ENCODE measurements around the gene EVC.
"Not testable (repeated sequence)": the region's sequence is repeated elsewhere in the genome, so short reads cannot be mapped to it uniquely, and the experiment has no call there.

Gene EVC

DNA sequence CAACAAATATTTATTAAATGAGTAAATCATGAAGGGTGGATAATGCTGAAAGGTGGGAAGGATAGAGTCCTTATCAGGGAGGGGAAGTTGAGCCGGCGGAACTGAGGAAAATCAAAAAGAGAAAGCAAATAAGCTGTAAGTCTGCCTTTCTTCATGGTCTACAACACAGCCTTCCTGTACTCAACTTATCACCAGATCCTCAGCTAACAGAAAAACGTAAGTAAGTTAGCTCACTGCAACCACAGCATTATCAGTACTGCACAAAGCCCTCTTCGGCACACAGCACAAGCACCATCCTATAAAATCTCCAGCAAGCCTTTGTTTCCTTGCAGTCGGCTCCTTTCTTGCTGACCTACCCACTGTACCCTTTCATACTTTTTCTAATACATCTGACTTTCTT, 111.6 kb downstream of the EVC start:
- no peak for DNase-seq

GRCh38 chr4:5823542-5824211, 112.7 kb downstream of the EVC start:
- DNase-seq = no peak

- no peak for DNase-seq
These were observed 113.2 kb downstream of the EVC start for GRCh38 chr4:5824227-5824626.

DNA sequence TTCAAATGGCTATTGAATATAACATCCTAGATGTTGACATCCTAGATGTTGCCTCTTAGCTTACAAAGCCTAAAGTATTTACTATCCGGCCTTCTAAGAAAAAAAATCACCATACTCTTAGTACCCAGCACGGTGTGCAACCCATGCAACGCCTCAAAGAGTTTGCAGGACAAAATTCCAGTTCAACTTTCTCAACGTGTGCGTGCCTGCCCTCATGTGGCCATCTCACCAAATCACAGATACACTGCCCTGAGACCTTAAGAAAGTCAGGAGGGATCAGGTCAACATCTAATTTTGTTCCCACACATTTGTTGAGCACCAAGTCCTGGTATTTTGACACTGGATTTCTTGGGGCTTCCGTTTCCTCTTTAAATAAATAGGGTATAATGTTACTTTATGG, 113.6 kb downstream of the EVC start:
- no peak for DNase-seq

- DNase-seq = no peak
These were observed 114.5 kb downstream of the EVC start for GRCh38 chr4:5825321-5826041.

DNA sequence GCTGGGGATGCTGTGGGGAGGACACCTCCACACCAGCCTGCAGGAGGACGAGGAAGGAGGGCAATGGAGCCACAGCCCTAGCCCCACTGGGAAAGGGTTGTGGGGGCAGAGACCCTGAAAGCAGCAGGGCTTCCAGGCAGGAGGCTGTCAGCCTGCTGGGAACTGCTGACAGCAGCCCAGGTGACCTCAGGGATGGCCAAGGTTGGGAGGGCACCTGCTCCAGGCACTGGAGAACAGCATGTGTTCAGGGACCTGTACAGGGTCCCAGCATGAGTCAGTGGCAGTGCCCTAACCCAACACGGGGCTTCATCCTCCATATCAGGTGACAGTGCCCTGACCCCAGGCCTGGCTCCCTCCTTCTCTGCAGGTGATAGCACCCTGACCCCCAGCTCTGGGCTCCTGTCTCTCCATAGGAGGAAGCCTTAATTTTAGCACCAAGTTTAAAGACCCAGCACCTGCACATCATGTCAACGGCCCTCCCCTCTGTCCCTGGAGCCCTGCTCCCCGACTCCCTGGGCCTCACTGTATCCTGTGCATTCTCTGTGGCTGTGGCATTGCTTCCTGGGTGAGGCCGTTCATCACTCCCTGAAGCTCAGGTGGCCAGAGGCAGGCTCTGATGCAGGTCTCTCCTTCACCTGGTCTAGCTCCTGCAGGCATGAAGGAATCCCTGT, 115.6 kb downstream of the EVC start:
- DNase-seq = no peak

- DNase-seq = no peak
These were observed 116.4 kb downstream of the EVC start for GRCh38 chr4:5827108-5828004.

DNA sequence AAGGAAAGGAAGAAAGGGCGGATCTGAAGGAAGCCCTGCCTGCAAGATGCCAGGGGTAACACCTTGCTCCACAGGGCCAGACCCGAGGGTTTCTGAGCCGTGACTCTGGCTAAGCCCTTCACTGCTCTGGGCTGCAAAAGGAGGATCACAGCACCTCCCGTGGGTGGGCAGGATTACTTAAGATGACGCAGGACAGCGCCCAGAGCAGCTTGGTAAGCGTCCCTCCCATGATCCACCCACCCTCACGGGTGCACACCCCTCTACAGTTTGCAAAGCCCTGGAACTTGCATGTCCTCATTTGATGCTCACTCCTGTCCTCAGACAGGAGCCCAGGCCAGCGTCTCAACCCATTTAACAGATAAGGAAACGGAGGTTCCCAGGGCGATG, 117.0 kb downstream of the EVC start:
- DNase-seq = no peak

- no peak for DNase-seq
These were observed 125.9 kb downstream of the EVC start for GRCh38 chr4:5836943-5837342.

GRCh38 chr4:5837483-5837882, 126.5 kb downstream of the EVC start:
- not testable (repeated sequence) for DNase-seq

DNA sequence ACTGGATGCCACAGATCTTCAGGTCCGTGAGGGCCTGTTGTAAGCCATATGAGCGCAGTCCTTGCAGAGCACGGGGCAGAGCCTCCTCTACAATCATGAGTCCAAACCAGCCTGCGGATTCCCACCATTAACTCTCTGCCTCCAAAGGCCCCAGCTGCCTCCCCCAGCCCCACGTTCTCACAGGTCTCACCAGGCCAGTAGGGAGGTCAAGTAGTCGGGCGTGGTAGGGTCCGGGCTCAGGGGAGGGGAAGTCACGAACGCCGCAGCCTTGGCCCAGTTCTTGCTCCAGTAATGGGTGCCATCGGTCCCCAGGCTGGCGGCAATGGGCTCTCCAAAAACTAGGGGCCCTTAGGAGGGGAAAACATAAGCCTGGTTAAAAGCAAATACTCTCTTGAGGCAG, 128.3 kb downstream of the EVC start:
- no peak for DNase-seq

GRCh38 chr4:5839751-5840674, 129.0 kb downstream of the EVC start:
- DNase-seq = no peak

DNA sequence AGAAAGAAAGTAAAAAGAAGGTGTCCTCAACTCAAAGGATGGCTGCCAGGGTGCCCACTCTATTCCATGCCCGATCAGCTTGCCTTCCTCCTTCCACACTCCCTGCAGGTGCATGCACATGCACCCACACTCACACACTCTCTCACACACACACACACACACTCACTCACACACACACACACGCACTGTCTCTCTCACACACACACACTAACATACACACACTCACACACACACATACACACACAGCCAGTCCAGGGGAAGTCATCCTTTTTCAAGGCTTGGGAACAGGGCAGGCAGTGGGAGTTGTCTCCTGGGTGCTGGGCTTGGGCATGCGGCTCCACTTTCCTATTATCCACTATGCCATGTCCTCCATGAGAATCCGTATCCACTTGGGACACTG, 131.5 kb downstream of the EVC start:
- no peak for DNase-seq

- no peak for DNase-seq
These were observed 132.9 kb downstream of the EVC start for GRCh38 chr4:5843573-5844530.

DNA sequence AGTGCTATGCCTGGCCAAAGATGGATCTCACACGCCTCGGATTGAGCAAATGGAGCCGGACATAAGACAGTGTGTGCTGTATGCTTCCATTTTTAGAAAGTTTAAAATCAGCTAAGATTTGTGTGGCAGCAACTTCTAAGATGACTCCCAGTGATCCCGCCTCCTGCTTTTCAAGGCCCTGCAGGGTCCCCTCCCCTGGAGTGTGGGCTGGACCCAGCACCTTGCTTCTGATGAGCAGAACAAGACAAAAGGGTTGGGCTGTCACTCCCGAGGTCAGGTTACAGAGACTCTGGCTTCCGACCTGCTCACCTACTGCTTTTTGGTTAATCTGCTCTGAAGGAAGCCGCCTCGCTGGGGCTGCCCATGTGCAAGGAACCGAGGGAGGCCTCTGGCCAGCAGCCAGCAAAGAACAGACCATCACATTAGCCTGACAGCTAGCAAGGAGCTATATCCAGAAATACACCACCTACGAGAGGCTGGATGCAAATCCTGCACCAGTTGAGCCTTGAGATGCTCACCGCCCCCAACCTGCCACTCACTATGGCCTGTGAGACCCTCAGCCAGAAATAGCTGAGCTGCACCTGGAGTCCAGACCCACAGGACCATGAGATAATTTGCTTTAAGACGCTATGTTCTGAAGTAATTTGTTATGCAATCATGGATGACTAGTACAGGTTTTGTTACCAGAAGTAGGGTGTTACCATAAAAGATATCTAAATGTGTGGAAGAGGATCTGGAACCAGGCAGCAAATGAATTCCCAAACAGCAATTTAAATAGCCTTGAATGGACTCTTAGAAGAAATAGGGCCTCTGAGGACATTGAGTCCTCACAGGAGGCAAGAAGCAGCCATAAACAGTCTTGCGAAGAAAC, 134.3 kb downstream of the EVC start:
- no peak for DNase-seq

GRCh38 chr4:5851637-5852301, 140.8 kb downstream of the EVC start:
- no peak for DNase-seq

- no peak for DNase-seq
These were observed 141.7 kb downstream of the EVC start for GRCh38 chr4:5852523-5853202.

GRCh38 chr4:5854929-5855328, 143.9 kb downstream of the EVC start:
- DNase-seq = no peak

- DNase-seq = not testable (repeated sequence)
These were observed 145.4 kb downstream of the EVC start for GRCh38 chr4:5856362-5856761.
